Smooth muscle cell (in vitro differentiated cells): ENCODE results near the gene STARD13. TPM values are rescaled to one million over a fixed set of nuclear protein-coding genes. Genes with fewer than 3 reads are reported as not detected.
A peak's percentile ranks its signal among the peaks of the same experiment; 100 is the strongest.

Experiments used
- DNase-seq: peaks from one replicate; lab custom pipeline; 2025; ENCODE audit not compliant: unreplicated experiment; lab: John Stamatoyannopoulos, UW
- H2AFZ ChIP-seq: fragments of 200-600 bp; sonication (generic); 2 replicates; pipeline ENCODE4 v1.6.0; 2016; ENCODE audit warnings: antibody characterized with exemption, low read depth, mild to moderate bottlenecking
- H3F3A ChIP-seq: fragments of 200-600 bp; sonication (generic); 2 replicates; pipeline ENCODE4 v1.6.0; 2017; ENCODE audit warnings: antibody characterized with exemption, low read depth
- H3K27ac ChIP-seq: fragments of 200-600 bp; sonication (generic); 2 replicates; pipeline ENCODE4 v1.5.1; 2016; ENCODE audit warnings: low read depth, mild to moderate bottlenecking
- H3K27me3 ChIP-seq: fragments of 200-600 bp; sonication (generic); 2 replicates; pipeline ENCODE4 v1.6.1; 2016; ENCODE audit warnings: low read depth, mild to moderate bottlenecking
- H3K36me3 ChIP-seq: fragments of 200-600 bp; sonication (generic); 2 replicates; pipeline ENCODE4 v1.5.1; 2016; ENCODE audit warnings: low read depth
- H3K4me1 ChIP-seq: fragments of 200-600 bp; sonication (generic); 2 replicates; pipeline ENCODE4 v1.5.1; 2016; ENCODE audit warnings: low read depth
- H3K4me2 ChIP-seq: fragments of 200-600 bp; sonication (generic); 2 replicates; pipeline ENCODE4 v1.6.0; 2016; ENCODE audit warnings: mild to moderate bottlenecking
- H3K4me3 ChIP-seq: fragments of 200-600 bp; sonication (generic); 2 replicates; pipeline ENCODE4 v1.5.1; 2016; ENCODE audit warnings: mild to moderate bottlenecking
- H3K79me2 ChIP-seq: fragments of 200-600 bp; sonication (generic); 2 replicates; pipeline ENCODE4 v1.6.0; 2016; ENCODE audit warnings: low read depth, mild to moderate bottlenecking
- H3K9ac ChIP-seq: fragments of 200-600 bp; sonication (generic); 2 replicates; pipeline ENCODE4 v1.6.0; 2016; ENCODE audit warnings: low read depth
- H3K9me3 ChIP-seq: fragments of 200-600 bp; sonication (generic); replicated peaks from 2 replicates; pipeline ENCODE4 v1.5.1; 2016; ENCODE audit warnings: low read depth
- H4K20me1 ChIP-seq: fragments of 200-600 bp; sonication (generic); 2 replicates; pipeline ENCODE4 v1.6.0; 2016; ENCODE audit warnings: low read depth
- CTCF ChIP-seq: fragments of 200-600 bp; sonication (generic); IDR thresholded peaks from 2 replicates; pipeline ENCODE4 v1.5.1; 2017; ENCODE audit warnings: borderline replicate concordance, mild to moderate bottlenecking, antibody characterized with exemption; ENCODE audit not compliant: insufficient read depth, poor library complexity, severe bottlenecking
- WGBS: methylation state at CpG from one replicate; pipeline ENCODE4 v1.1.7; 2016; ENCODE audit warnings: low lambda C conversion rate; 5-methylcytosine and 5-hydroxymethylcytosine counted together
- polyA plus RNA-seq: library from polyadenylated mRNA; unstranded; fragments of >200 nt; fragmentation: Nextera tagmentation; extraction: Ambion mirVana; gene quantifications from 2 replicates; pipeline ENCODE4 v1.2.1, GENCODE V29; 2016
- total RNA-seq: library from RNA; depleted of rRNA; stranded (reverse); fragments of >200 nt; gene quantifications from 2 replicates; pipeline ENCODE4 v1.2.3, GENCODE V29; 2014

STARD13 gene
- total and polyA plus RNA-seq, 2 experiments from 2014 or later, result 12.4 to 18.8 TPM

- Histone ChIP-seq H3K9me3 (no peaks in the 10 kb centered on the region), H3K4me1 (no peaks in the 10 kb centered on the region), H3K4me3 (no peak overlapping the region), H3K79me2 (peaks cover 27% of the 10 kb centered on the region), H2AFZ (no peak overlapping the region), H3K9ac (no peak overlapping the region), H3K36me3 (no peaks in the 10 kb centered on the region), H3K27me3 (no peaks in the 10 kb centered on the region), H4K20me1 (no peaks in the 10 kb centered on the region), H3F3A (peaks cover 20% of the 10 kb centered on the region), H3K4me2 (peak overlapping the region; percentile 56), H3K27ac (peak overlapping the region; percentile 77)
- DNase-seq, result no peak
- no peak for TF ChIP-seq CTCF
- WGBS, result 36% methylated on average over 5 of the region's 5 CpGs
Measured at GRCh38 chr13:33263484-33263883, 22.1 kb downstream of the STARD13 start.

GRCh38 chr13:33262997-33263396 lies 22.6 kb downstream of the STARD13 start:
- H3K9me3 ChIP-seq, result no peaks in the 10 kb centered on the region
- peak overlapping the region; percentile 77 for H3K27ac ChIP-seq
- no peaks in the 10 kb centered on the region for H3K36me3 ChIP-seq
- no peak for TF ChIP-seq CTCF
- H3F3A ChIP-seq, result peaks cover 23% of the 10 kb centered on the region
- H3K9ac ChIP-seq, result no peak overlapping the region
- no peaks in the 10 kb centered on the region for H4K20me1 ChIP-seq
- H3K27me3 ChIP-seq, result no peaks in the 10 kb centered on the region
- peaks cover 3% of the 10 kb centered on the region for H3K4me1 ChIP-seq
- DNase-seq, result no peak
- peaks cover 24% of the 10 kb centered on the region for H3K79me2 ChIP-seq
- no peak overlapping the region for H3K4me3 ChIP-seq
- no peak overlapping the region for H2AFZ ChIP-seq
- 78% methylated on average over 2 of the region's 2 CpGs for WGBS
- H3K4me2 ChIP-seq, result peak overlapping the region; percentile 56

DNA sequence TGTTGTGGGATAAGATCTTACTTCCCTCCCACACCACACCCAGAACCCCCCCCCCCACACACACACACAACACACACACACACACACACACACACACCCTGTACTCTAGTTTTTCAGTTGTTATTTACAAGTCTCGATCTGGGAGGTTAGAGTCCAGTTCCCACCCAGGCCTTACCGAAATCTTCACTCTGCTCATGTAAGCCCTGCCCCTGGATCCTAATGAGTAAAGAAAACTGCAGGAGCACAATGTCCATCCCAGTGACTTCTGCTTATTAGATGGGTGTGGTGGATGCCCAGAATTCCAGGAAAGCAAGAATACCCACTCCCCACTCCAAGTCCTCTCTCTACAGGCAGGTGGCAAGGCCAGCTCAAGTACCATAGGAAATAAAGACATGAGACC lies 23.0 kb downstream of the STARD13 start:
- no peak overlapping the region for H3K4me3 ChIP-seq
- no peaks in the 10 kb centered on the region for H3K9me3 ChIP-seq
- H3K27me3 ChIP-seq, result no peaks in the 10 kb centered on the region
- H3K27ac ChIP-seq, result peak overlapping the region; percentile 77
- peaks cover 24% of the 10 kb centered on the region for H3K79me2 ChIP-seq
- H2AFZ ChIP-seq, result no peak overlapping the region
- no peak for TF ChIP-seq CTCF
- no peaks in the 10 kb centered on the region for H4K20me1 ChIP-seq
- H3K36me3 ChIP-seq, result no peaks in the 10 kb centered on the region
- 100% methylated on average over 2 of the region's 2 CpGs for WGBS
- H3K4me2 ChIP-seq, result peak overlapping the region; percentile 56
- peaks cover 23% of the 10 kb centered on the region for H3F3A ChIP-seq
- H3K9ac ChIP-seq, result no peak overlapping the region
- no peak for DNase-seq
- H3K4me1 ChIP-seq, result peaks cover 3% of the 10 kb centered on the region

DNA sequence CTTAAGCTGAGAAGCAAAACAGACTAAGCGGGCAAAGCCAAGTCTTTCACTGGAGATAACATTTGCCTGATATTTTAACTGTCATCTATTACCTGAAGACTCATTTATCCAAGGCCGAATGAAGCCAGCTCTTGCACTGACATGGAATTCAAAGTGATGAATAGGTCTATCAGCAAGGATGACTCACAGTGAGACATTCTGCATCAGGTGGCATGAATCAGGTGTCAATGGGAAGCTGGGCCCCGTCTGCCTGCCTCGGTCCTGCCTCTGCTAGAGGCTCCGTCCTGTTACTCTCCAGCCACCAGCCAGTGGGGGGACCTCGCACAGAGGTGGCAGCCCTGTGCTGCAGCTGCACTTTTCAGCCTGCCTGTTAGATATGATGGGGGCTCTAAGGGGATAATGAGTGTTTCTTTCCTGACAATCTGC lies 23.5 kb downstream of the STARD13 start:
- Histone ChIP-seq H3K9ac (no peak overlapping the region), H2AFZ (no peak overlapping the region), H3K4me3 (no peak overlapping the region), H3F3A (peaks cover 23% of the 10 kb centered on the region), H3K27ac (peak overlapping the region; percentile 77), H3K36me3 (no peaks in the 10 kb centered on the region), H3K27me3 (no peaks in the 10 kb centered on the region), H3K9me3 (no peaks in the 10 kb centered on the region), H3K4me1 (peaks cover 3% of the 10 kb centered on the region), H3K4me2 (peak overlapping the region; percentile 37), H3K79me2 (peaks cover 24% of the 10 kb centered on the region), H4K20me1 (no peaks in the 10 kb centered on the region)
- no peak for TF ChIP-seq CTCF
- WGBS, result 53% methylated on average over 6 of the region's 6 CpGs
- no peak for DNase-seq
